HG02840 (cell line): Measurements from ENCODE around the gene MDN1.
A peak's percentile ranks its signal among the peaks of the same experiment; 100 is the strongest.
"Not testable (repeated sequence)": the region's sequence is repeated elsewhere in the genome, so short reads cannot be mapped to it uniquely, and the experiment has no call there.

Experiments
- ATAC-seq: cut with Tn5 transposase; IDR thresholded peaks from one replicate; pipeline ENCODE4 v1.9.1; 2021; ENCODE audit warnings: mild to moderate bottlenecking, moderate library complexity, moderate number of reproducible peaks; ENCODE audit not compliant: unreplicated experiment, low FRiP score

Gene MDN1, protein sequence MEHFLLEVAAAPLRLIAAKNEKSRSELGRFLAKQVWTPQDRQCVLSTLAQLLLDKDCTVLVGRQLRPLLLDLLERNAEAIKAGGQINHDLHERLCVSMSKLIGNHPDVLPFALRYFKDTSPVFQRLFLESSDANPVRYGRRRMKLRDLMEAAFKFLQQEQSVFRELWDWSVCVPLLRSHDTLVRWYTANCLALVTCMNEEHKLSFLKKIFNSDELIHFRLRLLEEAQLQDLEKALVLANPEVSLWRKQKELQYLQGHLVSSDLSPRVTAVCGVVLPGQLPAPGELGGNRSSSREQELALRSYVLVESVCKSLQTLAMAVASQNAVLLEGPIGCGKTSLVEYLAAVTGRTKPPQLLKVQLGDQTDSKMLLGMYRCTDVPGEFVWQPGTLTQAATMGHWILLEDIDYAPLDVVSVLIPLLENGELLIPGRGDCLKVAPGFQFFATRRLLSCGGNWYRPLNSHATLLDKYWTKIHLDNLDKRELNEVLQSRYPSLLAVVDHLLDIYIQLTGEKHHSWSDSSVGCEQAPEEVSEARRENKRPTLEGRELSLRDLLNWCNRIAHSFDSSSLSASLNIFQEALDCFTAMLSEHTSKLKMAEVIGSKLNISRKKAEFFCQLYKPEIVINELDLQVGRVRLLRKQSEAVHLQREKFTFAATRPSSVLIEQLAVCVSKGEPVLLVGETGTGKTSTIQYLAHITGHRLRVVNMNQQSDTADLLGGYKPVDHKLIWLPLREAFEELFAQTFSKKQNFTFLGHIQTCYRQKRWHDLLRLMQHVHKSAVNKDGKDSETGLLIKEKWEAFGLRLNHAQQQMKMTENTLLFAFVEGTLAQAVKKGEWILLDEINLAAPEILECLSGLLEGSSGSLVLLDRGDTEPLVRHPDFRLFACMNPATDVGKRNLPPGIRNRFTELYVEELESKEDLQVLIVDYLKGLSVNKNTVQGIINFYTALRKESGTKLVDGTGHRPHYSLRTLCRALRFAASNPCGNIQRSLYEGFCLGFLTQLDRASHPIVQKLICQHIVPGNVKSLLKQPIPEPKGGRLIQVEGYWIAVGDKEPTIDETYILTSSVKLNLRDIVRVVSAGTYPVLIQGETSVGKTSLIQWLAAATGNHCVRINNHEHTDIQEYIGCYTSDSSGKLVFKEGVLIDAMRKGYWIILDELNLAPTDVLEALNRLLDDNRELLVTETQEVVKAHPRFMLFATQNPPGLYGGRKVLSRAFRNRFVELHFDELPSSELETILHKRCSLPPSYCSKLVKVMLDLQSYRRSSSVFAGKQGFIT (N-terminal part only)

DNA sequence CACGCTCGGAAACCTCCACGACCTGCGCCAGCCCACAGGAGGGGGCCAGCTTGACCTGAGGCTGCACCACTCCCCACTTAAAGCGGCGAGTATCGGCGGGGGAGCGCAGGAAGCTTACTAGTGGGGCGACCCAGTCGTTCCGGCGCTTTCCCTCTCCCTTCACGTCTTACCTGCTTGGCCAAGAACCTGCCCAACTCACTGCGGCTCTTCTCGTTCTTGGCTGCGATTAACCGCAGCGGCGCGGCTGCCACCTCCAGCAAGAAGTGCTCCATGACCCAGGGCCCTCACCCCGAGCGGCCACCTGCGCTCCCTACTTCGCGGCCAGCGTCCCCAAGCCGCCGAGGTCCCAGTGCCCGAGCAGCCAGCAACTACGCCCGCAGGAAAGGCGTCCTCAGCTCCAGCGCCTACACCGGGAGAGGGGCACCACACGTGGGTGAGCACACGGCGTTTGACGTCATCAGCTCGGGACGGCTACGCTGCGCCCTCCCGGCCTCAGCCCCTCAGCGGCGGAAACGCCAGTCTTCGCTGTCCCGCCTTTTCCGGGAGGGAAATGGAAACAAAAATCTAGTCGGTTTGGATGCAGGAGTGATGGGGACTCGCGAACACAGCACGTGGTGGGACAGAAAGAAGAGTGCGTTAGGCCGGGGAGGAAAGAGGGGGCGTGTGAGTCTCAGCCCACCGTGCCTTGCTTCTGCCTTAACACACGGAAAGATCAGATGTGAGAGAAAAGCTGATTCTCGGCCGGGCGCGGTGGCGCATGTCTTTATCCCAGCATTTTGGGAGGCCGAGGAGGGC lies at the start of gene MDN1:
Gene MDN1, minus strand, starts transcription at position 459 of the 795 bp plus-strand sequence. Its CDS starts 187 bp downstream, at position 272.
- peak; percentile 93 for ATAC-seq

DNA sequence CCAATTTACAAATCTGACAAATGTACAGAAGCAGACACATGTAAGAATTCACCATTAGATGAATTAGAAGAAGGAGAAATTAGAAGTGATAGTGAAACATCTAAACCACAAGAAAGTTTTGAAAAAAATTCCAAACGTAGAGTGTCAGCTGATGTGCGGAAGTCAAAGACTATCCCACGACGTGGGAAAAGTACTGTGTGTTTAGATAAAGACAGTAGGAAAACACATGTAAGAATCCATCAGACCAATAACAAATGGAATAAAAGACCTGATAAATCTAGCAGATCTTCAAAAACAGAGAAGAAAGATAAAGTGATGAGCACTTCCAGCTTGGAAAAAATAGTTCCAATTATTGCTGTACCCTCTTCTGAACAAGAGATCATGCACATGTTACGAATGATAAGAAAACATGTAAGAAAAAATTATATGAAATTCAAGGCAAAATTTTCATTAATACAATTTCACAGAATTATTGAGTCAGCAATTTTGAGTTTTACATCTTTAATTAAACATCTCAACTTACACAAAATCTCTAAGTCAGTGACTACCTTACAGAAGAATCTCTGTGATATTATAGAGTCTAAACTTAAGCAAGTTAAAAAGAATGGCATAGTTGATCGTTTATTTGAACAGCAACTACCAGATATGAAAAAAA lies 46.6 kb upstream of the MDN1 start:
- ATAC-seq: no peak

DNA sequence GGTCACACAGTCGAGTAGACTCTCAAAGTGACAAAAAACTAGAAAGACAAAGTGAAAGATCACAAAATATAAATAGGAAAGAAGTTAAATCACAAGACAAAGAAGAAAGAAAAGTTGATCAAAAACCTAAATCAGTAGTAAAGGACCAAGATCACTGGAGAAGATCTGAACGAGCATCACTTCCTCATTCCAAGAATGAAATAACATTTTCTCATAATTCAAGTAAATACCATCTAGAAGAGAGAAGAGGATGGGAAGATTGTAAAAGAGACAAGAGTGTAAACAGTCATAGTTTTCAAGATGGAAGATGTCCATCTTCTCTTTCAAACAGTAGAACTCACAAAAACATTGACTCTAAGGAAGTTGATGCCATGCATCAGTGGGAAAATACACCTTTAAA lies 43.1 kb upstream of the MDN1 start:
- peak; percentile 15 for ATAC-seq

DNA sequence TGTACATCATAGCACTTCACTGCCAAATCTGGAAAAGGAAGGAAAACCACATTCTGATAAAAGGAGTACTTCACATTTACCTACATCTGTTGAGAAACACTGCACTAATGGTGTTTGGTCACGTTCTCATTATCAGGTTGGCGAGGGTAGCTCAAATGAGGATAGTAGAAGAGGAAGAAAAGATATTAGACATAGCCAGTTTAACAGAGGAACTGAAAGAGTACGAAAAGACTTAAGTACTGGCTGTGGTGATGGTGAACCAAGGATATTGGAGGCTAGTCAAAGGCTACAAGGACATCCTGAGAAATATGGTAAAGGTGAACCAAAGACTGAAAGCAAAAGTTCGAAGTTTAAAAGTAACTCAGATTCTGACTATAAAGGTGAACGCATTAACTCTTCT lies 42.7 kb upstream of the MDN1 start:
- ATAC-seq: peak; percentile 58

DNA sequence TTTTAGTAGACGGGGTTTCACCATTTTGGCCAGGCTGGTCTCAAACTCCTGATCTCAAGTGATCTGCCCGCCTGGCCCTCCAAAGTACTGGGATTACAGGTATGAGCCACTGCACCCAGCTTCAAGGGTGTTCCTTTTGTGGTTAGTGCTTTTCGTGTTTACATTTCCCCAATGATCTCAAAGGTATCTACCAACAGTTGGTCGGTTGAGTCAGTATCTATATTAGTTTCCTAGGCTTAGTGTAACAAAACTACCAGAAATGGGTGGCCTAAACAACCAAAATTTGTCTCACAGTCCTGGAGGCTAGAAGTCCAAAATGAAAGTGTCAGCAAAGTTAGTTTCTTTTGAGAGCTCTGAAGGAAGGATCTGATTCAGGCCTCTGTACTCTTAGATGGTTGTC lies 40.1 kb upstream of the MDN1 start:
- ATAC-seq: no peak

DNA sequence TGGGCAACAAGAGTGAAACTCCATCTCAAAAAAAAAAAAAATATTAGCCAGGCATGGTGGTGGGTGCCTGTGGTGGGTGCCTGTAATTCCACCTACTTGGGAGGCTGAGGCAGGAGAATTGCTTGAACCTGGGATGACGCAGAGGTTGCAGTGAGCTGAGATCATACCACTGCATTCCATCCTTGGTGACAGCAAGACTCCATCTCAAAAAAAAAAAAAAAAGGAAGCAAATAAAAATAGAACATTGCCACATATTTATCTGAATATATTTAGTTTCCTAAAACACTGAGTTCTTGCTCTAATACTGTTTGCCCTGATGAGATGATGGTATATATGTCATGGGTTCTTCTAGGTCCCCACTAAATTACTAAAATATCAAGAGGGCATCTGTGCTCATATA lies 38.4 kb upstream of the MDN1 start:
- ATAC-seq: no peak

DNA sequence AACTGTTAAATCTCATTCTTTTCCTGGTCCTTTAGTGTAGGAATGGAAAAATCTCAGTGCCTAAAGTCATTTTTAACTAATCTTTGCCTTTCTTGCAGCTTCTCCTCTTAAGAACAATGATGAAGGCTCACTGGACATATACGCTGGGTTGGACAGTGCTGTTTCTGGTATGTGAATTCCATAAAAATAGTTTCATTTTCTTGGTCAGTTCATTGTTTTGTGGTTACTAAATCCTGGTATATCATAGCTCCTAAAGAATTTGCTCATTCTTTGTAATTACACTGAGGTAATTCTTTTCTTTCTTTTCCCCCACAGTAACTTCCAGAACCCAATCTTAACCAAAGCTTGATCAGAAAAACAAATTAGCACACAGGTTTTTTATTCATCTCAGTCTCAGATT lies 33.5 kb upstream of the MDN1 start:
- ATAC-seq: no peak

DNA sequence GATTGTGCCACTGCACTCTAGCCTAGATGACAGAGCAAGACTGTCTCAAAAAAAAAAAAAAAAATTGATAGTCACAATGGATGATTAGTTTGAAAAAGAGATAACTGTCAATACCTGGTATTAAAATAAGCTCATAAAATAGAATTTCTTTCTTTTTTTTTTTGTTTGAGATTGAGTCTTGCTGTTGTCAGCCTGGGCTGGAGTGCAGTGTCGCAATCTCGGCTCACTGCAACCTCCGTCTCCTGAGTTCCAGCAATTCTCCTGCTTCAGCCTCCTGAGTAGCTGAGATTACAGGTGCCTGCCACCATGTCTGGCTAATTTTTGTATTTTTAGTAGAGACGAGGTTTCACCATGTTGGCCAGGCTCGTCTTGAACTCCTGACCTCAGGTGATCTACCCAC lies 27.9 kb upstream of the MDN1 start:
- ATAC-seq: not testable (repeated sequence)

DNA sequence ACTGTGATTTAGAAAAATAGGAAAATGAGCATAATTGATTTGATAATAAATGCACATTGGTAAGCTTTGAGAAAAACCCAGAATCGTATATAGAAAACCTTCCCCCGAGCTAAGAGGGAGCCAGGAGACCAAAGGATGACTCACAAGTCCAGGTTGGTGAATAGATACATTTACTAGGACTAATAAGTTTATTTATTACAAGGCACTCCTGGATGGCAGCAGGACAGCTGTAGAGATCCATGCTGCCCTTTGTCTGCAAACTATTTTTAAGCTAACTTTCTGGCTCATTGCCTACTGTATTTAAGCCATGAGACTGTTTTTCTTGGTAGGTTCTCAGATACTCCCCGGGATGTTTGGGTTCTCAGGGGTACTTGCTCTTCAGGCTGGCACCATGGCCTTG lies 23.5 kb upstream of the MDN1 start:
- no peak for ATAC-seq

DNA sequence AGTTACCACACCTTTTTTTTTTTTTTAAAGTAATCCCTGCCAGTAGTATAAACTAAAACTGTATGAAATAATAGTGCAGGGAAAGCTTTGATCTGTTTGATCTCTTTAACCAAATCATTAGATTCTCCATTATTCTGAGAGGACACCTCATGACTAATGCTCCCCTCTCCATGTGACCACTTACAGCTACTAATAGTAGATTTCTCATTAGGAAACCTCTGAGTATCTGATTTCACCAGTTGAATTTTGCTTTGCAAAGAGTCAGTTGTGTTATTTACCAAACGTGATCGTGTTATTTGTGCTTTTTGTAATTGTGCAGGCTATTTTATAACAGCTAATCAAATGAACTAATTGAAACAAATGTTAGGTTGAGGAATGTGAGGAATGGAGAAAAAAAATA lies 22.6 kb upstream of the MDN1 start:
- ATAC-seq: no peak

DNA sequence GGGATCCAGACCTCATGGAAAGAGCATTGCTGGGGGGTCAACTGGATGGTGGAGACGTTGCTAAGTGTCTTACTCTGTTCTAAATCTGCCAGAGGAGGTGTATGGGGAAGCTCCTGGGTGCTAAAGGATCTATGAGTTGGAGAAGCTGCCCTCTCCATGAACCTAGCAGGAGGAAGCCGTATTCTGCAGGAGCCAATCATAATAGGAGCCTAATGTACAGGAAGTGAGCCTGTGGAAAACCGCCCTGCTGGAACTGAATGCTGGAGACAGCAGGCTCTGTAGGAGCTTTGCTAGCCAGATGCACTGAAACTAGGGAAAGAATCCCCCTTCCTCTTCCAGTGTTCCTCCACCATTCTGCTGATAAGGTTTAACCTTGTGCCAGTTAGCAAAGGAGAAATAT lies 20.9 kb upstream of the MDN1 start:
- no peak for ATAC-seq

DNA sequence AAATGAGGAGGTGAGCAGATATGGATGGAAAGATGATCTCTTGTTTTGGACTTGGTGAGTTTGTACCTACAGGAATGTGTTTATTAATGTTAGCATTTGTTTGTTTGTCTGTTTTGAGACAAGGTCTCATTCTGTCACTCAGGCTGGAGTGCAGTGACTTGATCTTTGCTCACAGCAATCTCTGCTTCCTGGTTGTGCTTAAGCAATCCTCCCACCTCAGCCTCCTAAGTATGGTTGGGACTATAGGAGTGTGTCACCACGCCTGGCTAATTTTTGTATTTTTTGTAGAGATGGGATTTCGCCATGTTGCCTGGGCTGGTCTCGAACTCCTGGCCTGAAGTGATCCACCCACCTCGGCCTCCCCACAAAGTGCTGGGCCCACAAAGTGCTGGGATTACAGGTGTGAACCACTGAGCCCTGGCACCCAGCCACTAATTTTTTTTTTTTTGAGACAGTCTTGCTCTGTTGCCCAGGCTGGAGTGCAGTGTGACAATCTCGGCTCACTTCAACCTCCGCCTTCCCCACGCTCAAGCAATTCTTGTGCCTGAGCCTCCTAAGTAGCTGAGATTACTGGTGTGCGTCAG lies 17.1 kb upstream of the MDN1 start:
- ATAC-seq: no peak

DNA sequence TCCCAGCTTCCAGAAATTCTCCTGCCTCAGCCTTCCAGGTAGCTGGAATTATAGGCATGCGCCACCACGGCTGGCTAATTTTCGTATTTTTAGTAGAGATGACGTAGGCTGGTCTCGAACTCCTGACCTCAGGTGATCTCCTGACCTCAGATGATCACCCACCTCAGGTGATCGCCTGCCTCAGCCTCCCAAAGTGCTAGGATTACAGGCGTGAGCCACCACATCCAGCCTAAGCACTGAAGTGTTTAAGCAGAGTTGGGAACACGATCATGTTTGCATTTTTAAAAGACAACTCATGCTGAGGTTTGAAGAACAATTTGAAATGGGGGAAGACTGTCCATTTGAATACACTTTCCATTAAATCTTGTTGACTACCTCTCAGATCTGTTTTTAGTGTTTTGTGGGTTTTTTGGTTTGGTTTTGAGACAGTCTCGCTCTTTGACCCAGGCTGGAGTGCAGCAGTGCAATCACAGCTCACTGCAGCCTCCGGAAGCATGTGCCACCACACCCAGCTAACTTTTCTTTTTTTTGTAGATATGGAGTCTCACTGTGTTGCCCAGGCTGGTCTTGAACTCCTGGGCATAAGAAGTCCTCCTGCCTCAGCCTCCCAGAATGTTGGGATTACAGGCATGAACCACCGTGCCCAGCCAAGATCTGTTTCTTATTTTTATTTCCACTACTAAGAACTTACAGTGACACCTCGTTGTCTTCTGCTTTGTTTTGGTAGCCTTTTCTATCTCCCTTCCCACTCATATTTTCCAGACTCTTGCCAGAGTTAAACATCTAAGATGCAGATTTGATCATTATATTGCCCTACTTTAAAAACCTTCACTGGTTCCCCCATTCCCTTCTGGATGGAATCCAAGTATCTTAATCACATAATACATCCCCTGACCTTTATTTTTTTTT lies 15.5 kb upstream of the MDN1 start:
- ATAC-seq: peak; percentile 97

DNA sequence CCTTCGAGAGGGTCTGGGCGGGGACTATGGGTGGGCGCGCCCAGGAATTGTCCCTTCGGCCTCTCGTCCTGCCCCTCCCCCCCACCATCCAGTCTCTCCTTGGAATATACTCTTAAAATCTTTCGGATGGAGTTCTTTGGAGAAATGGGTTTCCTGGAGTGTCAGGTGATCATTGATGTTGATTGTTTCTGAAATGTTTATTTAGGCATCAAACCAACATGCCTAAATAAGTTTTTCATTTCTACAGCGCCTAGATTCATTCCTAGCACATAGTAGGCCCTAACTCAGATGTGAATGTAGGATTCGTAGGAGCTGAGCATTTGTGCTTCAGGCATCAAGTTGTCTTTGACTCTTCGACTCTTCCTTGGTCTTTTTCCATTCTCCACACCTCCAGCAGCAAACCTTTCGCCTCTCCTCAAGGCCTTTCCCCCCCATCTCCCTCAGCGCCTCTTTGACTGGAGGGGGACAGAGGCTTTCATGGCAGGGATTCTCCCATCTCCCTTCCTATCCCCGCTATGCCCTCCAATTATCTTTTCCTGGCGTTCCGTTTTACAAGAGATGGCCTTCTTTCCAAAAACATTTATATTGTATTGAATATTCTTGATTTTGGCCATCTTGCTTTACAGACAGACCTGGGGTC lies 10.7 kb upstream of the MDN1 start:
- no peak for ATAC-seq

DNA sequence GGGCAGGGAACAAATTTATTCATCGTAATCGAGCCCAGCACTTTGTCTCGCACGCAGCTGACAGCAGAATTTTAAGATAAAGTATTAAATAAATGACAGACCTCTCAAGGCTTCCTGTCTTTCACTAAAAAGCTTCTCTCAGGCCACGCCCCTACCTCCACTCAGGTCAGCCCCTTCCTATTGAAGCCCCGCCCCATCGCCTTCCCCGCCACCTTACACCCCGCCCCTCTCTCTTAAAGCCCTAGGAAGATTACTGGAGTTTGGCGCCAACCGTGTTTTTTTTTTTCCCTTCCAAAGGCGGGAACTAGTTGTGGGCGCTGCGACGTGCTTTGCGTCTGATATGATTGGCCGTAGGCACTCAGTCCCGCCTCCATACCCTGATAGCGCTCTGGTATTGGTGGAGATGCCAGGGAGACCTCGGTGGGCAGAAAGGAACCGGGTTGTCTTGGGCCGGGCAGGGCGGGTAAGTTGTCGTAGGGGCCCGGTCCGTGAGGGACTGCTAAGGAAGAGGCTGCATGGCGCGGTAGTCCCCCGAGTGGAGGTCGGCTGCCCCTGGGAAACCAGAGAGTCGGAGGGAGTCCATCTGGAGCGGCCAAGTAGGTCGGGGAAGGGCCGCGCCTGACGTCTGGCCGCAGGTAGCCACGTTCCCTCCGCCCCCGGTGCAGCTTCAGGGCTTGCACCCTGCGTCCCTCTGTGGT lies 10.0 kb upstream of the MDN1 start, which contains the start of gene CASP8AP2:
Gene CASP8AP2, plus strand, starts transcription at position 409 of the 698 bp plus-strand sequence.
- ATAC-seq: peak; percentile 98

DNA sequence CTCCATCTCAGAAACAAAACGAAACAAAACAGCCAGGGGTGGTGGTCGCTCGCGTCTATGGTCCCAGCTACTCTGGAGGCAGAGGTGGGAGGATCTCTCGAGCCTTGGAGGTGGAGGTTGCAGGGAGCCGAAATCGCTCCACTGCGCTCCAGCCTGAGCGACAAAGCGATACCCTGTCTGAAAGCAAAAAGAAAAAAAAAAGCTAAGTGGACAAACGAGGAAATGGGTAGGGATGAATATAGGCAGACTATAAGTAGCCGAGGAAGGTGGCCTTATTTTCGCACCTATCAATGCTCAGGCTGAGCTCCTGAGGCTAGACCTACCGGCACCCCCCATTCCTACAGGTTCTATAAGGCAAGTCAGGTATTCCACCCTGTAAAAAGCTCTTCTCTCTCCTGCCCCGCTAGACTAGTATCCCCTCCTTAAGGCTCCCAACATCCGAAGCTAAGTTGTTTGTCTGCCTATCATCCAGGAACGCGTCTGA lies 9.4 kb upstream of the MDN1 start:
- peak; percentile 36 for ATAC-seq
